Fibroblast of pulmonary artery (primary cell): Measurements from ENCODE around the gene C16orf87.

Source experiments
- DNase-seq: peaks from one replicate; pipeline ENCODE4 v3.0.0-alpha.2; 2010; ENCODE audit warnings: low read depth
- H3K4me3 ChIP-seq: replicated peaks from 2 replicates; pipeline ENCODE4 v1.5.1; 2011; ENCODE audit warnings: low read depth, mild to moderate bottlenecking, control low read depth, low read length, moderate library complexity
- TF ChIP-seq, protein P1 (sequence below): IDR thresholded peaks from 2 replicates; pipeline ENCODE4 v1.5.1; 2011; ENCODE audit warnings: mild to moderate bottlenecking, control low read depth, low read length, inconsistent platforms; ENCODE audit errors: missing control alignments

The C16orf87 gene

DNA sequence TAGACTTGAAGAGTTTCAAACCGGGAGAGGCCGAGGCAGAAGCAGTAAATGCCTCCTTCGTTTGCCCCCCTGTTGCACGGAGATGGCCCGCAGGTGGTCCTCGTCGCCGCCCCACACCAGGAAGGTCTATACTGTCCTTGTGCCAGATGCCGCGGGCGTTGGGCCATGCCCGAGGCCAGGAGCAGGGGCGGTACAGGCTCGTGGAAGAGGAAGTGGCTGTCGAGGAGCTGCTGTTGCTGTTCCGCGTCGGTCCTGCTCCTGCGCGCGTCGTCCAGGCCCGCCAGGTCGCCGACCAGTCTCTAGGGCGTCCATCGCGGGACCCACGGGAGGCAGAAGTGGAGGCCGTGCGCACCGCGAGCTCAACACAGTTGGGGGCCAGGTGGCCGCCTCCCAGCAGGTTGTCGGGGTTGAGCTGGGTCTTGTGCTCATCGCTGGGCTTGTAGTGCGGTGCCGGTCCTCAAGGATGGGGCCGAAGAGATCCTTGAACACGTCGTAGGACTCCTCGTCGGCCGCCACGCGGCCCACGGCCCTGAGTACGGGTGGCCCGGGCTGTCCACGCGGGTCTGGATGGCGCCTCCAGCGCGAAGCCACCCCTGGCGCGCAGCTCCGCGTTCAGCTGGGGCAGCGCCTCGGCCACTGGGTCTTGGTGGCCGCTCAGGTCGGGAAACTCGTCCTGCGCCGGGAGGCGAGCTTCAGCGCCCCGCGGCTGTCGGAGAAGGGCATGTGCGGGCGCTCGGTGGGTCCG, 13.1 kb upstream of the C16orf87 start:
- no peak for DNase-seq
- TF ChIP-seq, protein P1, sequence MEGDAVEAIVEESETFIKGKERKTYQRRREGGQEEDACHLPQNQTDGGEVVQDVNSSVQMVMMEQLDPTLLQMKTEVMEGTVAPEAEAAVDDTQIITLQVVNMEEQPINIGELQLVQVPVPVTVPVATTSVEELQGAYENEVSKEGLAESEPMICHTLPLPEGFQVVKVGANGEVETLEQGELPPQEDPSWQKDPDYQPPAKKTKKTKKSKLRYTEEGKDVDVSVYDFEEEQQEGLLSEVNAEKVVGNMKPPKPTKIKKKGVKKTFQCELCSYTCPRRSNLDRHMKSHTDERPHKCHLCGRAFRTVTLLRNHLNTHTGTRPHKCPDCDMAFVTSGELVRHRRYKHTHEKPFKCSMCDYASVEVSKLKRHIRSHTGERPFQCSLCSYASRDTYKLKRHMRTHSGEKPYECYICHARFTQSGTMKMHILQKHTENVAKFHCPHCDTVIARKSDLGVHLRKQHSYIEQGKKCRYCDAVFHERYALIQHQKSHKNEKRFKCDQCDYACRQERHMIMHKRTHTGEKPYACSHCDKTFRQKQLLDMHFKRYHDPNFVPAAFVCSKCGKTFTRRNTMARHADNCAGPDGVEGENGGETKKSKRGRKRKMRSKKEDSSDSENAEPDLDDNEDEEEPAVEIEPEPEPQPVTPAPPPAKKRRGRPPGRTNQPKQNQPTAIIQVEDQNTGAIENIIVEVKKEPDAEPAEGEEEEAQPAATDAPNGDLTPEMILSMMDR, result no peak
- no peak overlapping the region for H3K4me3 ChIP-seq

DNA sequence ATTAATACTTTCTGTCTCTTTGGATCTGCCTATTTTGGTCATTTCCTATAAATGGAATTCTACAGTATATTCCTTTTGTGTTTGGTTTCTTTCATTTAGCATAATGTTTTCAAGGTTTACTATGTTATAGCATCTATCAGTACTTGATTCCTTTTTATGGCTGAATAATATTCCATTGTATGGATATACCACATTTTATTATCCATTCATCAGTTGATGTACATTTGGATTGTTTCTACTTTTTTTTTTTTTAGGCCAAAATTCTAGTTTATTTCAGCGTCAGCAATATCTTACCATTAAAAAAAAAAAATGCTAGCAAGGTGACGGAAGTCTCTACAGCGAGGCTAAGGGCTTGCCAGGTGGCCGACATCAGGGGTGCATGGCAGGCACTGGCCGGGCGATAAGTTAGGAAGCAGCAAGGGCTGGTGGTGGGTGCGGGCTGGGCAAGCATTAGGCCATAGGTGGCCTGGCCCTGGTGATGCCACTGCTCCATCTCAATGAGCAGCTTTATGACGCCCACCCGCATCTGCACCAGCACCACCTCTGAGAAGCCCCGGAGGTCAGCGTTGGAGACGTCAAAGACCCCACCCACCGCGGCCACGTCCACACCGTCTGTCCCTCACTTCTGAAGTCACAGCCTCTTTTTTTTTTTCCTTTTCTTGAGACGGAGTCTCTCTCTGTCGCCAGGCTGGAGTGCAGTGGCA, 11.4 kb upstream of the C16orf87 start:
- TF ChIP-seq, protein P1, result no peak
- no peak for DNase-seq

DNA sequence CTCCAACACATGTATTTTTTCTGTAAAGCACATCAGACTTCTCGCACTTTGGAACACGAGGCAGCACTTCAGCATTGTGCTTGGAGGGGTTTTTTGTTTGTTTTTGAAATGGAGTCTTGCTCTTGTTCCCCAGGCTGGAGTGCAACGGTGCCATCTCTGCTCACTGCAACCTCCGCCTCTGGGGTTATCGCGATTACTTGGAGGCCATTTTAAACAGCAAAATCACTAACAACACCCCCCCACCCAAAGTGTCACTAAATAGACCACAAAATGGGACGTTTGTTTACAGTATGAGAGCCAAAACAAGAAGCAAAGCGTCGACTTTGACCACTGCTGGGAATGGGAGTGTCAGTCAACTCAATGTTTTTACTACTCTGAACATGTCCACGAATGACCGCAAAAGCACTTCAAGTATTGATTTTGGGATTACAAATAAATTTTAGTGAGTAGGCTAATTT, 9.0 kb upstream of the C16orf87 start:
- H3K4me3 ChIP-seq, result no peak overlapping the region
- DNase-seq, result no peak
- TF ChIP-seq, protein P1, result no peak

More for the DNA sequence above, 11.4 kb upstream of the C16orf87 start:
- H3K4me3 ChIP-seq, result no peak overlapping the region

DNA sequence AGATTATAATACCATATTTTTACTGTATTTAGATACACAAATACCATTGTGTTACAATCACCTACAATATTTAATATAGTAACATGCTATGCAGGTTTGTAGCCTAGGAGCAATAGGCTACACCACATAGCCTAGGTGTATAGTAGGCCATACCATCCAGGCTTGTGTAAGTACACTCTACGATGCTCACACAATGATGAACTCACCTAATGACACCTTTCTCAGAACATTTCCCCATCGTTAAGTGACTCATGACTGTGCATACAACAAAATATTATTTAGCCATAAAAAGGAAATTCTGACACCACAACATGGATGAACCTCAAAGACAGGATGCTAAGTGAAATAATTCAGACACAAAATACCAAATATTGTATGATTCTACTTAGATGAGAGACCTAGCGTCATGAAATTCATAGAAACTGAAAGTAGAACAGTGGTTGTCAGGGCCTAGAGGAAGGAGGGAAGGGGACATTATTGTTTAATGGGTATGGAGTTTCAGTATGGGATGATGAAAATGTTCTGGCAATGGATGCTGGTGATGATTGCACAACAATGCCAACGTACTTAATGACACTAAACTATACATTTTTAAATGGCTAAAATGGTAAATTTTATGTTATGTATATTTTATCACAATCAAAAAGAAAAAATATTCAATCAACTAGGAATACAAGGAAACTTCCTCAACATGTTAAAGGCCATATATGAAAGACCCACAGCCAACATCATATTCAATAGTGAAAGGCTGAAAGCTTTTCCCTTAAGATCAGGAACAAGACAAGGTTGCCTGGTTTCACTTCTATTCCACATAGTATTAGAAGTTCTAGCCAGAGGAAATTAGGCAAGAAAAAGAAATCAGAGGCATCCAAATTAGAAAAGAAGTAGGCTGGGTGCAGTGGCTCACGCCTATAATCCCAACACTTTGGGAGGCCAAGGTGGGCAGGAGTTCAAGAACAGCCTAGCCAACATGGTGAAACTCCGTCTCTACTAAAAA, 5.9 kb upstream of the C16orf87 start:
- DNase-seq, result no peak
- TF ChIP-seq, protein P1, result no peak
- no peak overlapping the region for H3K4me3 ChIP-seq

DNA sequence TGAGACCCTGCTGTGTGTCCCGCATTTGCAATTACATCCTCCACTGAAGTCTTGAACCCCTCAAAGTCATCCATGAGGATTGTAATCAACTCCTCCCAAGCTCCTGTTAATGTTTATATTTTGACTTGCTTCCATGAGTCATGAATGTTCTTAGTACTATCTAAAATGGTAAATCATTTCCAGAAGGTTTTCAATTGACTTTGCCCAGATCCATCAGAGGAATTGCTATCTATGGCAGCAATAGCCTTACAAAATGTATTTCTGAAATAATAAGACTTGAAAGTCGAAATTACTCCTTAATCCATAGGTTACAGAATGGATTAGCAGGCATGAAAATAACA, 2.5 kb upstream of the C16orf87 start:
- H3K4me3 ChIP-seq, result no peak overlapping the region
- TF ChIP-seq, protein P1, result no peak
- DNase-seq, result no peak

DNA sequence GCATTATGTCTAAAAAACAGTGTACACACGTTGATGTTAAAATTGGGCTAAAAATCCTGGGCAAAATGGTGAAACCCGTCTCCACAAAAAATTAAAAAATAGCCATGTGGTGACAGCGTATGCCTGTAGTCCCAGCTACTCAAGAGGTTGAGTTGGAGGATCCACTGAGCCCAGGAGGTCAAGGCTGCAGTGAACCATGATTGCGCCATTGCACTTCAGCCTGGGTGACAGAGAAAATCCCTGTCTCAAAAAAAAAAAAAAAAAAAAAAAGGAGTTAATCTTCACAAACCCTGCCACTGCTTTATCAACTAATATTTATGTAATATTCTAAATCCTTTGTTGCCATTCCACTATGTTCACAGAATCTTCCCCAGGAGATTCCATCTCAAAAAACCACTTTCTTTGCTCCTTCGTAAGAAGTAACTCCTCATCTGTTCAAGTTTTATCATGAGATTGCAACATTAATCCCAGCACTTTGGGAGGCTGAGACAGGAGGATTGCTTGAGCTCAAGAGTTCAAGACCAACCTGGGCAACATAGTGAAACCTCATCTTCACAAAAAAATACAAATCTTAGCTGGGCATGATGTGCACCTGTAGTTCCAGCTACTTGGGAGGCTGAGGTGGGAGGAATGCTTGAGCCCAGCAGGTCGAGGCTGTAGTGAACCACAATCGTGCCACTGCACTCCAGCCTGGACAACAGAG, 1.9 kb upstream of the C16orf87 start:
- no peak overlapping the region for H3K4me3 ChIP-seq
- TF ChIP-seq, protein P1, result no peak
- no peak for DNase-seq
